Vagina (tissue), 2 donors: ENCODE measurements around the gene TFAP2C.

Experiments used
- CTCF ChIP-seq, 3 experiments: fragments of 450-650 bp in 2 of 3; fragments of 200-600 bp in 1 of 3; sonication (generic) in 1 of 3; IDR thresholded peaks; one replicate each; pipeline ENCODE4 v1.5.1; 2017 to 2019; ENCODE audit warnings: antibody characterized with exemption in 3 of 3, mild to moderate bottlenecking in 2 of 3, moderate library complexity in 2 of 3
- POLR2A ChIP-seq, 2 donors: fragments of 450-650 bp; IDR thresholded peaks; one replicate each; pipeline ENCODE4 v1.6.1; 2017; ENCODE audit warnings: antibody characterized with exemption in 2 of 2, mild to moderate bottlenecking in 2 of 2, moderate library complexity in 2 of 2
- POLR2AphosphoS5 ChIP-seq, 2 donors: sonication (generic); formaldehyde crosslinking; IDR thresholded peaks; one replicate each; pipeline ENCODE4 v1.9.0; 2017; ENCODE audit warnings: antibody characterized with exemption in 2 of 2, mild to moderate bottlenecking in 2 of 2, low read depth in 1 of 2; ENCODE audit not compliant: insufficient read depth in 1 of 2

DNA sequence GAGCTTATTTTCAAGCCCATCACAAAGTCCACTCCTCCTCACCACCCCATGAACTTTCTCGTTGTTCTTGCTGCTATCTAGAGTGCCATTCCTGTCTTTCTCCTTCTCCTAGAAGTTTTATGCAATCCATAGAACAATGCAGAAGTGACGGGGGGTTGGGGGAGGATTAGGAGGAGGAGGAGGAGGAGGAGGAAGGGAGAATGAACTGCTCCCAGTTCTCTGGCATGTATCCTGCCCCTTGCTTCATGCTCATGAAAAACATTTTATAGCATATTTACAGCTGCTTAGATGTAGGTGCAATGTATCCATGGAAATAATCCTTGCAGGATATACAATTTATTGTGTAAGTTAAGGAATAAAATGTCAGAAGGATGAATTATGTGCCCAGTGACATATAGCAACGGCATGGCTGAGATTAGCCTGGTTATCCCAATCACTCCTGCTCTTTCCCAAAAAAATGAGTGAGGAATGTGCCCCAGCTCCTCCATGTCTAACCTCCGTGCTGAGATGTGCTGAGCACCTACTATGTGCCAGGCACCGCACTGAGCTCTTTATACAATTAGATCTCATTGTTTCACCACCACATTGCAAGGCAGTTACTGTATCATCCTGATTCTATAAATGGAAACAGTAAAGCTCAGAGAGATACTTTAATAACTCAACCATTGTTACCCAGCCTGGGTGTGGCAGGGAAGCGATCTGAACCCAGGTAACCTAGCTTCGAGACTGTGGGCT is 41.6 kb upstream of the TFAP2C start:
- TF ChIP-seq CTCF (IDR thresholded peaks at IDR 0.05) (no peak), POLR2A (IDR thresholded peaks at IDR 0.05) (no peak), POLR2AphosphoS5 (IDR thresholded peaks at IDR 0.05; ENCODE audit: insufficient read depth in 1 of 2, low read depth in 1 of 2) (no peak)
